Measurements from ENCODE around the gene SLF1.
A peak's percentile ranks its signal among the peaks of the same experiment; 100 is the strongest.

SLF1 gene

DNA sequence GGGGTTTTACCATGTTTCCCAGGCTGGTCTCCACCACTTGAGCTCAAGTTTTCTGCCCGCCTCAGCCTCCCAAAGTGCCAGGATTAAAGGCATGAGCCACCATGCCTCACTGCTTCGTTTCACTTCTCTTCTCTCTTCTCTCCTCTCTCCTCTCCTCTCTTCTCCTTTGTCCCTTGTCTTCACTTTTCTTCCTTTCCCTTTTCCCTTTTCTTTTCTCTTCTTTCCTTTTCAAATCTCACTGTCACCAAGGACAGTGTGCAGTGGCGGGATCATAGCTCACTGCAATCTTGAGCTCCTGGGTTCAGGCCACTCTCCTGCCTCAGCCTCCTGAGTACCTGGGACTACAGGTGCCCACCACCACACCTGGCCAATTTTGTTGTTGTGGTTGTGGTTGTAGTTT is 49.5 kb downstream of the SLF1 start:
- no peak for DNase-seq

DNA sequence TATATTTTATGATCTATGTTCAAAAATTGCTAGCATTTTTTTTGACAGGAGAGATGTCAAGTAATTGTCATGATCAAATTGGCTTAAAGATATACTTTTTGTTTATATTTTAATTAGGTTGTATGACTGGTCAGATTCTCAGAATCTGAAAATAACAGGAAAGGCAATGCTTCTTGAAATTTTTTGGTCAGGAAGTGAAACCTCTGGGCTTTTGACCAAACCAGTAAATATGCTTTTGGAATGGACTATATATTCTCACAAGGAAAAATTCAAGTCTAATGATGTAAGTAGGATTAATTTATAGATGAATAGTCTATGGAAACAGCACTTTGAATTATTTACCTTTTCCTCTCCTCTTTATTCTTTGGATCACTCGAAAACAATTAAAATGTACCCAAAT is 52.3 kb downstream of the SLF1 start:
- no peak for DNase-seq

DNA sequence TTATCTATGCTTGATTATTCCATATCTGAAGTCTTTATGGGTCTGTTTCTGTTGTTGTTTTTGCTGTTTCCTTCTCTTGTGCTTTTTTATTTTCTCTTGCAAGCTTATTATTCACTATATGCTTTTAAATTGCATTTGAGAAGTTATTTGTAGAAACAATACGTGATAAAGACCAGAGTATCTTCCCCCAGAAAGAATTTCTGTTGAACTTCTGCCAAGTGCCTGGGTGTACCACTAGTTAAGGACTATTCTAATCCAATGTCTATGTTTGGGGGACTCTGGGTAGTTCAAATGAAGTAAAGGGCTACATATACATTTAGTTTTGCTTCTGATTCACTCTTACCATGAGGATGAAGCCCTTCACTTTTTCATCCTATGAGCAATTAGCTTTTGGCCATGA is 54.3 kb downstream of the SLF1 start:
- no peak for DNase-seq

- DNase-seq = peak; percentile 26
Observed at GRCh38 chr5:94674490-94675382, 56.3 kb downstream of the SLF1 start.

DNA sequence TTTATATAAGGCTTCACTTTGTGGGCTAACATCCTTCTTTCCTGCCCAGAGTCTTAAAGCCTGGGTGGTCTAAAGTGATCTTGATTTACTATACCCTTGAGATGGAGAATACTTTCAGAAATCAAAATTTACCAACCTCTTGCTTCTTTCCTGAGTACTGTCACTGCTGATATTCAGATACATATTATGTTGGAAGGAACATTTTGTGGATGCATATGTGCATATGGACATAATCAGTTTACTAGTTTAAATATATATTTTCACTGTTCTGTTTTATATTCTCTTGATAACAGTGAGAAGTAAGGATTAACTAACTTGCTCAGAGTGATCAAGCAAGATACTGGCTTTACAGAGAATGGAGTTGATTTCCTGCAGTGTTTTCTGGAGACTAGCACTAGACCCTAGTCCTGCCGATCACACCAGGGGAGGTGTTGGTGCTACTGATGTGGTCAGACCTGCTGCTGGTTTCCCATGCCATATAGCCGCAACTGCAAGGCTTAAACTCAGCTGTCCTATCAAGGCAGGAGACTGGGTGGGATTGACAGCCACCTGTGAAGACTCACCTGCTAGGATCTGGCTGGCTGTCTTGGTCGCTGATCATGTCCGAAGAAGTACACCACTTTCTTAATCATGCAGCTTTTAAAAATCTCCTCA is 57.6 kb downstream of the SLF1 start:
- no peak for DNase-seq

DNA sequence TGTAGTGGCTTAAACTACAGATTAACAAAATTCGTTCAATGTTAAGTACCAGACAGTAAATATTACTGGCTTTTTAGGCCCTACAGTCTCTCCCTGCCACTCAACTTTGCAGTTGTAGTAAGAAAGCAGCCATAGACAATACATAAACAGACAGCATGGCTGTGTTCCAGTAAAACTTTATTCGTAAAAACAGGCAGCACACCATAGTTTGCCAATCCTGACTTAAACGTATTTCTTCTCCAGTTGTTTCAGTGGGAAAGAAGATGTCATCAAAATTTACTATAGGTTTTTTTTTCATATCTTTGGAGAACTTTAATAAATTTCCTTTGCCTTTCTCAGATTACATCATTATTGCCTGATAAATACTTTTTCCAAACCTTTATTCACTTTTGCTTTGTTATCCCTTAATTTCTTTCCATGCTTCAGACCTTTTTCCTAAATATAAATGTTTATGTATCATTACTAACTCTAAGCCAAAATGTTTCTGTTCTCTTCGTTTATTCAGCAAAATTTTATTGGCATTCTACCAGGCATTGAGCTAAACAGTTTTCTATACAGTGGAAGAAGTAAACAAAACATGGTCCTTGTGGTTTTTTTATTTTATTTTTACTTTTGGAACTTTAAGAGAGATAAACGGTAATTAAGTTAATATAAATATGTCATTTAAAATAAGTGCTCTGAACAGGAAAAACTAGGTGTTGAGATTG is 64.5 kb downstream of the SLF1 start:
- no peak for DNase-seq

- peak; percentile 35 for DNase-seq
Observed at GRCh38 chr5:94689908-94690307, 71.4 kb downstream of the SLF1 start.

- DNase-seq = peak; percentile 83
Observed at GRCh38 chr5:94690778-94691177, 72.3 kb downstream of the SLF1 start.

- no peak for DNase-seq
Observed at GRCh38 chr5:94691291-94691690, 72.8 kb downstream of the SLF1 start.

DNA sequence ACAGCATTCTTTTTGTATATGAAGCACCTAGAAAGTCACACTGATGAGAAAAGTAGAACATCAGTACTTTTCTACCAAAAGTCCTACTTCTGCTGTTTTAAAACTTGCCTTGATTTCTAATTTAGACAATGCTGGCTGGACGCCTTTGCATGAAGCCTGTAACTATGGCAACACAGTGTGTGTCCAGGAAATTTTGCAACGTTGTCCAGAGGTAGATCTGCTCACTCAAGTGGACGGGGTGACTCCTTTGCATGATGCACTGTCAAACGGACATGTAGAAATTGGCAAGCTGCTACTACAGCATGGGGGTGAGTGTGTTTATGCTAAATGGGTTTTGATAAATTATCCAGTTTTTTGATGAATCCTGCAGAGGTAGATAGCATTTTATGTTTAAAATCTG is 73.5 kb downstream of the SLF1 start:
- no peak for DNase-seq

DNA sequence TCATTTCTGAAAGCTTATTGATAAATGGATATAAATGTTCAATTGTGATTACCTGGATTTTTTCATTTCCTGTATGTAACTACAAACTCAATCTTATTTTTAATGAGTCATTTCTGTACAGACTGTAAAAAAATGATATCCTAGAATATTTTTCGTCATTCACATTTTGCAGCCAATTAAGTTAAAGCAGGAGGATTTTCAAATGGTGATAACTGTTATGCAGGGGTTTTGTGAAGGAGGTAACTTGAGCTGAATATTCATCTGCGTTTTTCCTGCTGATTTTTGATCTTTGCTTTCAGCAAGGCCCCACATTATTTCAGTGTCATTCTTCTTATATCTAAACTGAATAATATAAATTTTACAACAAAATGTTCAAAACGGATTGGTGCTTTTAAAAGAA is 74.1 kb downstream of the SLF1 start:
- no peak for DNase-seq

DNA sequence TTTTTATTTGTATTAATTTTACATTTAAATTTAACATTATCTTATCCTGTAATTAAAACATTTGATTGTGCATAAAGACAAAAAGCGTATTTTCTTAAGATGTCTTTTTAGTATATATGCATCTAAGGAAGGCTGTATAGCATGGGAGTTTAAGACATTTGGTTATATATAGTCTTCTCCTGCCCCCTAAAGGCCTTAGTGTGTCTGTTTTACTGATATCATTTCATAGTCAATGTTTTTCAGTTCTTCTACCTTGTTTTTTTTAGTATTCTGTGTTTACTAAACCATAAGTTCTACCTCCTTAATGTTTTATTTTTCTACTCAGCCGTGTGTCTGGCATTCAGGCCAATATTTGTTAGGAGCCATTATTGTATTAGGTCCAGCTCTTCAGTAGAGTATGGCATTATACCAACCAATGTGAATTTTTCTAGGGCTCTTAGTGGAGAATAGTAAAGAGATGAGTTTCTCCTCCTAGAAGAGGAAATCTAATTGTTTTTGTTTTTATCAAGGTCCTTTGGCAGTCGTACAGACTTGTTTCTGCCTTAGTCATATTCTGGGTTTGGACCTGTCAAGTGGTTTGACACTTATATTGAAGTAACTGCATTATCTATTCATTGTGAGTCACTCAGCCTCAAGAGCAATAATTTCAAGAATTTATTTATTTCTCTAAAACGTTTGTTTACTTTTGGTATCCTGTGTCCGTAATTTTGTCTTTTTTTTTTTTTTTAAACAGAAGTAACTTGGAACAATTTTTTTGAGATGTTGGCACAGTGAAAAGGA is 74.8 kb downstream of the SLF1 start:
- DNase-seq = peak; percentile 8

DNA sequence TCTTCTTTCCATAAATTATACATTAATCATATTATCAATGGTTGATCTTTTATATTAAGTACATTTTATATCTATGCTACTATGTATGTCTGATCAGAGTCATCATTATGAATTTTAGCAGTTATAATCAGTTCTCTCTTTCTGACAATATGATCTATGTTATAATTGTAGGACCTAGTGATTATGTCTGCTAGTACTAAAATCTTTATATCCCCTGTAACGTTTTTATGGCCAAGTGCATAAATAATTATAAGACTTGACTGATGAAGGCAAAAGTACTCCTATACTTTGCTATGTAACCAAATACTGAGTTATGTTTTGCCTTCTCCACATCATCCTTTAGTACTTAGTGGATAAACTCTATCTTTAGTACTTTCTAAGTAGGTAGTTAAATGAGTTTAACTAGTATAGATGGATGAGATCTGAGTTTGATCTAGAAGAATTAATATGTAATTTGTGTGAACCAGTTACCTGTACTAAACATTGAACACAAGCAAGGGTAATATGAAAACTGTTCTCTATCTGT is 75.4 kb downstream of the SLF1 start:
- DNase-seq = no peak

- DNase-seq = no peak
Observed at GRCh38 chr5:94694671-94695070, 76.2 kb downstream of the SLF1 start.

DNA sequence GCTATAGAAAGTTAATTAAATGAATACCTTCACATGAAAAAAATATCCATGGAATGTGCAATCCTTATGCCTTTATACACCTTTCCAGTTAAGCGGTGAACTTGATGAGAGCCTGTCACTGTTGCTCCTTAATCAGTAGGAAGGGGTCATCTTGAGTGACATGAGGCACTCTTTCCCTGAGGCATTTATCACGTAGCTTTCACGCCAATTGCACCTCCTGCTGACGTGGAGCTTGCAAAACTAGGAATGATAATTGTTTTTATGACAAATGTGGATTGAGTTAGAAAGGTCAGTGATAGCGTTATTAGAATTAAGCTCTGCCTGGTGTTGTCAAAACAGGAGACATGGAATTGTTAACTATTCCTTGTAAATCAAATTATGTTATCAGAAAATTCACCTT is 79.7 kb downstream of the SLF1 start:
- DNase-seq = no peak

GRCh38 chr5:94699562-94699961 is 81.1 kb downstream of the SLF1 start:
- DNase-seq = no peak

DNA sequence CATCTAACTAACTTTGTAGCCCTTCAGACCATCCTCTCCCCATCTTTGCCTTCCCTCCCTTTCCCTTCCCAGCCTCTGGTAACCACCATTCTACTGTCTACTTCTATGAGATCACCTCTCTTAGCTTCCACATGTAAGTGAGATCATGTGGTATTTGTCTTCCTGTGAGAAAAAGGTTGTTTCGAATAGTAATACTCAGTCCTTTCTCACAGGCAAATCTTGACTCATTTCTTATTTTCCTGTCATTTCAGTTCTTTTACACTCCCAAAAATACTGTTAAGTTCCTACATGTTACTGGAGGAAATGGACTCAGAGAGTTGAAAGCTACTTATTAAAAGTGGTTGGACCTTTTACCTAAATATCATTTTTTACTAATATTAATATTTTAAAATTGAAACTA is 82.1 kb downstream of the SLF1 start:
- no peak for DNase-seq

- no peak for DNase-seq
Observed at GRCh38 chr5:94702729-94703128, 84.3 kb downstream of the SLF1 start.

DNA sequence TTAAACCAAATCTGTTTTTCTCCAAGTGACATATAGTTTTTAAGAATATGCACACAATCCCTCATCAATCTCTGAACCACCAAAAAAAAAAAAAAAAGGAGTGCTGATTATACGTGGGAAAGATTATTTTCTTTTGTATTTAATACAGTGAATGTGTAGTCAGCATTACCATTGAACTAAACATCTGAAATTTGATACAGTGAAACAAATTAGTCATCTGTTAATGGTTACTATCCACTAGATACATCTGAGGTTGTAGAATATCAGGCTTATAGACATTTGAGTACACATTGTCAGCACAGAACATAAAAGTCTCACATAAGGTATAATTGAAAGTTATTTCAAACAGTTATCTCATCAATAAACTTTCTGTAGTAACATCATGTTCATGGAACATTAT is 87.0 kb downstream of the SLF1 start:
- no peak for DNase-seq

GRCh38 chr5:94707359-94707758 is 88.9 kb downstream of the SLF1 start:
- DNase-seq = no peak

DNA sequence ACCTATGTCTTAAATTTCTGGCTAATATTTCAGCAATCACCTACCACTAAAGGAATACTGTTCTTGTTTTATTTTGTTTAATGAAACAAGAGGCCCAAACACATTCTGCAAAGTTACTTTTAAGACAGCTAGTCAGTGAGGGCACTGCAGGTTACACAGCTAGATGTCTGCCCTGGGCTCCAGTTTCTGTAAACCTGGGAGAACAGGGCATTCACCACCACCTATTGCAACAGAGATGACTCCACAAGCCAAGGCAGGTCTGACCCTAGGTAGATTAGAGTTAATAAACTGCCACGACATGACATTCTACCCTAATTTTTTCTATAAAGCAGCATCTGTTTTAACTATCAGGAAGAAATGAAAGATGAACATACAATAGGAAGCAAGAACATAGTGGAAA is 90.8 kb downstream of the SLF1 start:
- DNase-seq = no peak

DNA sequence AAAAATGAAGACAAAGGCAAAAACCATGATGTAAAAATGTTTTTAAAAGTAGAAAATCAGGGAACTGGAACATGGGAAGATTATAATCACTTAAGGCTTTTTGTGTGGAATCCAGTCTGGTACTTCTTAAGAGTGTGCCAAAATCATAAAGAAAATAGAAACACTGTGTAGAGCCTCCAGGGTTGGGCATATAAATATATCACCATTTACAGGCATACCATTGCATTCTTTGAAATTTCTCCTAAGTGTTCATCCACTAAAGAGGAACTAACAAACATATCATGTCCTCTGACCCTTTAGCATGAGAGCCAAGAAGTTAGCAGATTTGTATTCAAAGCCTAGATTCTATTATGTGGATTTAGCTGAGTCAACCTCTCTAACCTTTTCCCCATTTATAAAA is 93.3 kb downstream of the SLF1 start:
- no peak for DNase-seq

DNA sequence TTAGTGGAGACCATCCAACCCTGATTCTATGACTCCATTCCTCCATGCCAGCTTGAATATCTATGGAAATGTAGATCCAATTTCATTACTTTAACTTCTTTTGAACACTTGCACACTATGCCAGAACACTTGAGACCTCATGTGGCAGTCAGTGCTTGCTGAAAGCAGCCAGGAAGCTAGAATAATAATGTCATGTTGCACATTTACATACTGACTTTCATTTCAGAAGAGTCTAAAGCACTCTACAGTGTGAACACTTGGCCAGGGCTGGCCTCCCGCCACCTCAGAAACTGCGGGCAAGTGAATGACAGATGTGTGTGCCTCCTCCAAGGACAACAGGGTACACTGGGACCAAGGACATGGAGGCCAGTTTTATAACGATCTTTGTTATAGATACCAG is 97.3 kb downstream of the SLF1 start:
- no peak for DNase-seq

Measured in DMS 273 treated with DMSO at 0.1 percent for 48 hours (cell line).